ENCODE data around the gene TJP1. TPM values are rescaled to one million over a fixed set of nuclear protein-coding genes. Genes with fewer than 3 reads are reported as not detected.

The TJP1 gene
- total RNA-seq, 1 experiment from 2014 or later, result 129 TPM

DNA sequence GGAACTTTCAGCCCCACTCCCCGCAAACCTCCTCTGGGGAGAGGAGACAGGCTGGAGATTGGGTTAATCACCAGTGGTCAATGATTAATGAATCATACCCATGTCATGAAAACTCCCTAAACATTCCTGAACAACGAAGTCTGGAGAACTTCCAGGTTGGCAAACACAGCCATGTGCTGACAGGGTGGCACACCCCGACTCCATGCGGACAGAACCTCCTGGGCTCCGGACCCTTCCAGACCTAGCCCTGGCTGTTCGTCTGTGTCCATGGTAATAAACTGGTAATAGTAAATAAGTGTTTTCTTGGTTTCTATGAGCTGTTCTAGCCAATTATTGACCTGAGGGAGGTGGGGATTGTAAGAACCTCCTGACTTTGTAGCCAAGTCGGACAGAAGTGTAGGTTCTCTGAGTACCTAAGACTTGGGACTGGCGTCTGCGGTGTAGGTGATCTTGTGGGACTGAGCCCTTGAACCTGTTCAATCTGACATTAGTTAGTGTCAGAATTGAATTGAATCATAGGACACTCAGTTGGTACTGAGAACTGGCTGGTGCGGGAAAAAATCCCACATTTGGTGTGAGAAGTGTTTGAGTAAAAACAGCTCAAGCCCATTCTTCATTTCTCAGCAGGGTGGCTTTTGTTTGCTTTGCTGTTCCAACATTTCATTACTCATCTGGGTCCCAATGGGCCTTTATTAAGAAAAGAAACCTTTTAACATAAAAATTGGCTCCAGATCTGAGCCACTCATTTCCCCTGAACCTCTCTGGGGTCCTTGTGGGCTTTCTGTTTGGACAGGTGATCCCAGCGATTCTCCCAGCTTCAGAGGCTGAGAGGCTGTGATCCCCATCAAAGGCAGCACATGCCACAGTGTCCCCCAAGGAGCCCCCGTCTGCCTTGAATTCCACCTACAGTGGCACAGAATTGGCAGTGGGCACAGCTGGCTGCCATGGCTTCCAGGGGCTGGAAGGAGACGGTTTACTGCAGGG is 151.0 kb downstream of the TJP1 start (continued):
- TF ChIP-seq TEAD4 (CRISPR knock-in tag; IDR thresholded peaks at IDR 0.05) (no peak), PRRX2 (CRISPR knock-in tag; IDR thresholded peaks at IDR 0.05) (no peak)
- TF ChIP-seq, protein P1, sequence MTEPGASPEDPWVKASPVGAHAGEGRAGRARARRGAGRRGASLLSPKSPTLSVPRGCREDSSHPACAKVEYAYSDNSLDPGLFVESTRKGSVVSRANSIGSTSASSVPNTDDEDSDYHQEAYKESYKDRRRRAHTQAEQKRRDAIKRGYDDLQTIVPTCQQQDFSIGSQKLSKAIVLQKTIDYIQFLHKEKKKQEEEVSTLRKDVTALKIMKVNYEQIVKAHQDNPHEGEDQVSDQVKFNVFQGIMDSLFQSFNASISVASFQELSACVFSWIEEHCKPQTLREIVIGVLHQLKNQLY (CRISPR knock-in tag; IDR thresholded peaks at IDR 0.05), result no peak
- TF ChIP-seq, protein P2, sequence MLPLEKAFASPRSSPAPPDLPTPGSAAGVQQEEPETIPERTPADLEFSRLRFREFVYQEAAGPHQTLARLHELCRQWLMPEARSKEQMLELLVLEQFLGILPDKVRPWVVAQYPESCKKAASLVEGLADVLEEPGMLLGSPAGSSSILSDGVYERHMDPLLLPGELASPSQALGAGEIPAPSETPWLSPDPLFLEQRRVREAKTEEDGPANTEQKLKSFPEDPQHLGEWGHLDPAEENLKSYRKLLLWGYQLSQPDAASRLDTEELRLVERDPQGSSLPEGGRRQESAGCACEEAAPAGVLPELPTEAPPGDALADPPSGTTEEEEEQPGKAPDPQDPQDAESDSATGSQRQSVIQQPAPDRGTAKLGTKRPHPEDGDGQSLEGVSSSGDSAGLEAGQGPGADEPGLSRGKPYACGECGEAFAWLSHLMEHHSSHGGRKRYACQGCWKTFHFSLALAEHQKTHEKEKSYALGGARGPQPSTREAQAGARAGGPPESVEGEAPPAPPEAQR (CRISPR knock-in tag; IDR thresholded peaks at IDR 0.05), result no peak

DNA sequence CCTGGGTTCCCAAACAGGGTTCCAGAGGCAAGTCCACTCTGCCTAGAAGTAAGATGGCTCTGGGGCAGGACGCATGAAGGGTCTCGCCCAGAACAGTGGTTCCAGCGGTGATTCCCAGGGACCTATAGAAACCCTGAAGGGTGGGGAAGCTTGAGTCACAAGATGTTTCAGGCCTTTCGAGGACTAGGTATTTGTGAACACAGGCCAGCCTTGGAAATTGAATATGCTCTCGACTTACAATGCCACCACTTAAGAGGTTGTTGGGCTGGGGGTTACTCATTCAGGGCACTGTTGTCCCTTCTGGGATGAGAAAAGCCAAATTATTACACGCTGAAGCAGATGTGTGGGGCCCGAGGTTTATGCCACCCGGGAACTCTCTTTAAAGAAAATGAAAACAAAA is 152.0 kb downstream of the TJP1 start:
- Mint-ChIP-seq H3K27ac (no peak overlapping the region), H3K36me3 (no peaks in the 10 kb centered on the region), H3K4me1 (peaks cover 25% of the 10 kb centered on the region), H3K4me3 (no peak overlapping the region), H3K9me3 (peaks cover 4% of the 10 kb centered on the region; the same call in 1 of the 2 replicates), H3K27me3 (ENCODE audit: low read depth) (0 out of 2 replicates have a peak, but pooled peaks cover 2% of the 10 kb centered on the region)
- ATAC-seq, result no peak
- ChIA-PET CTCF (no interaction called here), POLR2A (no interaction called here)
- DNase-seq (ENCODE audit: low spot score), result no peak
- TF ChIP-seq, protein P3, sequence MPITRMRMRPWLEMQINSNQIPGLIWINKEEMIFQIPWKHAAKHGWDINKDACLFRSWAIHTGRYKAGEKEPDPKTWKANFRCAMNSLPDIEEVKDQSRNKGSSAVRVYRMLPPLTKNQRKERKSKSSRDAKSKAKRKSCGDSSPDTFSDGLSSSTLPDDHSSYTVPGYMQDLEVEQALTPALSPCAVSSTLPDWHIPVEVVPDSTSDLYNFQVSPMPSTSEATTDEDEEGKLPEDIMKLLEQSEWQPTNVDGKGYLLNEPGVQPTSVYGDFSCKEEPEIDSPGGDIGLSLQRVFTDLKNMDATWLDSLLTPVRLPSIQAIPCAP (CRISPR knock-in tag; IDR thresholded peaks at IDR 0.05), result no peak
- TF ChIP-seq JAZF1 (CRISPR knock-in tag; IDR thresholded peaks at IDR 0.05), result no peak
- no peak for TF ChIP-seq NR2C2 (CRISPR knock-in tag; IDR thresholded peaks at IDR 0.05)
- TF ChIP-seq, protein P4, sequence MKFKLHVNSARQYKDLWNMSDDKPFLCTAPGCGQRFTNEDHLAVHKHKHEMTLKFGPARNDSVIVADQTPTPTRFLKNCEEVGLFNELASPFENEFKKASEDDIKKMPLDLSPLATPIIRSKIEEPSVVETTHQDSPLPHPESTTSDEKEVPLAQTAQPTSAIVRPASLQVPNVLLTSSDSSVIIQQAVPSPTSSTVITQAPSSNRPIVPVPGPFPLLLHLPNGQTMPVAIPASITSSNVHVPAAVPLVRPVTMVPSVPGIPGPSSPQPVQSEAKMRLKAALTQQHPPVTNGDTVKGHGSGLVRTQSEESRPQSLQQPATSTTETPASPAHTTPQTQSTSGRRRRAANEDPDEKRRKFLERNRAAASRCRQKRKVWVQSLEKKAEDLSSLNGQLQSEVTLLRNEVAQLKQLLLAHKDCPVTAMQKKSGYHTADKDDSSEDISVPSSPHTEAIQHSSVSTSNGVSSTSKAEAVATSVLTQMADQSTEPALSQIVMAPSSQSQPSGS (CRISPR knock-in tag; IDR thresholded peaks at IDR 0.05; ENCODE audit: borderline replicate concordance, low read depth), result no peak
- TF ChIP-seq CREB1 (CRISPR knock-in tag; IDR thresholded peaks at IDR 0.05), result no peak
- TF ChIP-seq RELA (CRISPR knock-in tag; IDR thresholded peaks at IDR 0.05; ENCODE audit: borderline replicate concordance), result no peak
- TF ChIP-seq GRHL2 (CRISPR knock-in tag; IDR thresholded peaks at IDR 0.05; ENCODE audit: insufficient replicate concordance, severe bottlenecking), result no peak
- TF ChIP-seq, protein P5, sequence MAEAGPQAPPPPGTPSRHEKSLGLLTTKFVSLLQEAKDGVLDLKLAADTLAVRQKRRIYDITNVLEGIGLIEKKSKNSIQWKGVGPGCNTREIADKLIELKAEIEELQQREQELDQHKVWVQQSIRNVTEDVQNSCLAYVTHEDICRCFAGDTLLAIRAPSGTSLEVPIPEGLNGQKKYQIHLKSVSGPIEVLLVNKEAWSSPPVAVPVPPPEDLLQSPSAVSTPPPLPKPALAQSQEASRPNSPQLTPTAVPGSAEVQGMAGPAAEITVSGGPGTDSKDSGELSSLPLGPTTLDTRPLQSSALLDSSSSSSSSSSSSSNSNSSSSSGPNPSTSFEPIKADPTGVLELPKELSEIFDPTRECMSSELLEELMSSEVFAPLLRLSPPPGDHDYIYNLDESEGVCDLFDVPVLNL (CRISPR knock-in tag; IDR thresholded peaks at IDR 0.05; ENCODE audit: borderline replicate concordance, low read depth), result no peak
- TF ChIP-seq, protein P6, sequence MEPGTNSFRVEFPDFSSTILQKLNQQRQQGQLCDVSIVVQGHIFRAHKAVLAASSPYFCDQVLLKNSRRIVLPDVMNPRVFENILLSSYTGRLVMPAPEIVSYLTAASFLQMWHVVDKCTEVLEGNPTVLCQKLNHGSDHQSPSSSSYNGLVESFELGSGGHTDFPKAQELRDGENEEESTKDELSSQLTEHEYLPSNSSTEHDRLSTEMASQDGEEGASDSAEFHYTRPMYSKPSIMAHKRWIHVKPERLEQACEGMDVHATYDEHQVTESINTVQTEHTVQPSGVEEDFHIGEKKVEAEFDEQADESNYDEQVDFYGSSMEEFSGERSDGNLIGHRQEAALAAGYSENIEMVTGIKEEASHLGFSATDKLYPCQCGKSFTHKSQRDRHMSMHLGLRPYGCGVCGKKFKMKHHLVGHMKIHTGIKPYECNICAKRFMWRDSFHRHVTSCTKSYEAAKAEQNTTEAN (CRISPR knock-in tag; IDR thresholded peaks at IDR 0.05), result no peak
- TF ChIP-seq ZNF121 (CRISPR knock-in tag; IDR thresholded peaks at IDR 0.05), result no peak
- no peak for TF ChIP-seq ZBTB21 (CRISPR knock-in tag; IDR thresholded peaks at IDR 0.05; ENCODE audit: borderline replicate concordance)
- TF ChIP-seq, protein P7, sequence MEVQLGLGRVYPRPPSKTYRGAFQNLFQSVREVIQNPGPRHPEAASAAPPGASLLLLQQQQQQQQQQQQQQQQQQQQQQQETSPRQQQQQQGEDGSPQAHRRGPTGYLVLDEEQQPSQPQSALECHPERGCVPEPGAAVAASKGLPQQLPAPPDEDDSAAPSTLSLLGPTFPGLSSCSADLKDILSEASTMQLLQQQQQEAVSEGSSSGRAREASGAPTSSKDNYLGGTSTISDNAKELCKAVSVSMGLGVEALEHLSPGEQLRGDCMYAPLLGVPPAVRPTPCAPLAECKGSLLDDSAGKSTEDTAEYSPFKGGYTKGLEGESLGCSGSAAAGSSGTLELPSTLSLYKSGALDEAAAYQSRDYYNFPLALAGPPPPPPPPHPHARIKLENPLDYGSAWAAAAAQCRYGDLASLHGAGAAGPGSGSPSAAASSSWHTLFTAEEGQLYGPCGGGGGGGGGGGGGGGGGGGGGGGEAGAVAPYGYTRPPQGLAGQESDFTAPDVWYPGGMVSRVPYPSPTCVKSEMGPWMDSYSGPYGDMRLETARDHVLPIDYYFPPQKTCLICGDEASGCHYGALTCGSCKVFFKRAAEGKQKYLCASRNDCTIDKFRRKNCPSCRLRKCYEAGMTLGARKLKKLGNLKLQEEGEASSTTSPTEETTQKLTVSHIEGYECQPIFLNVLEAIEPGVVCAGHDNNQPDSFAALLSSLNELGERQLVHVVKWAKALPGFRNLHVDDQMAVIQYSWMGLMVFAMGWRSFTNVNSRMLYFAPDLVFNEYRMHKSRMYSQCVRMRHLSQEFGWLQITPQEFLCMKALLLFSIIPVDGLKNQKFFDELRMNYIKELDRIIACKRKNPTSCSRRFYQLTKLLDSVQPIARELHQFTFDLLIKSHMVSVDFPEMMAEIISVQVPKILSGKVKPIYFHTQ (CRISPR knock-in tag; IDR thresholded peaks at IDR 0.05), result no peak
- no peak for TF ChIP-seq RORB (CRISPR knock-in tag; IDR thresholded peaks at IDR 0.05)
- TF ChIP-seq, protein P1 (CRISPR knock-in tag; IDR thresholded peaks at IDR 0.05), result no peak
- TF ChIP-seq, protein P8, sequence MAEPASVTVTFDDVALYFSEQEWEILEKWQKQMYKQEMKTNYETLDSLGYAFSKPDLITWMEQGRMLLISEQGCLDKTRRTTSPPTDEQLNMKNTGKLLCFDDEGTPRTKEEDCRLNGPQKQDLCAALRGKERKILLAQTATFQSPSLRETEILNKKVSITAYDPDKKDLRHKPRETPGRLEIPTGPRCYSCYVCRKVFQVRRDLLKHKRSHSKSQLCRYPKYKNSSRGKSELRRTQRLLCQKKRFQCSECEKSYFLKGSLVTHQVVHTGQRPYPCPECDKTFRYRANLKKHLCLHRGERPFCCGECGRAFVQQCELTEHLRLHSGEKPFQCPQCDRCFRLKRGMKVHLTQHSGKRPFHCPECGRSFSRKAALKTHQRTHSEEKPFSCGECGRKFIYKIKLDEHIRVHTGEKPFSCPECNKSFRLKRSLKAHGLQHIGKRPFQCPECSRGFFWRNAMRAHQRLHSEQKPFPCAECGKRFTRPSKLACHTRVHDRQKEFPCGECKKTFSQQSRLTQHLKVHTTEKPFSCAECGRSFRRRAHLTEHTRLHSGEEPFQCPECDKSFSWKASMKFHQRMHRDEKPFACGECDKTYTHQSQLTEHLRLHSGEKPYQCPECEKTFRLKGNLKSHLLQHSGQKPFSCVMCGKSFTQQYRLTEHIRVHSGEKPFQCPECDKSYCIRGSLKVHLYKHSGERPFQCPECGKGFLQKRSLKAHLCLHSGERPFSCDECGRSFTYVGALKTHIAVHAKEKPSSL (CRISPR knock-in tag; conservative IDR thresholded peaks at IDR 0.05), result no peak
- no peak for TF ChIP-seq SMAD4 (CRISPR knock-in tag; IDR thresholded peaks at IDR 0.05)
- no peak for TF ChIP-seq IRF2 (CRISPR knock-in tag; IDR thresholded peaks at IDR 0.05; ENCODE audit: borderline replicate concordance, low read depth)
- TF ChIP-seq MYBL2 (CRISPR knock-in tag; IDR thresholded peaks at IDR 0.05), result no peak
- TF ChIP-seq SP1 (CRISPR knock-in tag; conservative IDR thresholded peaks at IDR 0.05), result no peak
